ENCODE data around the gene LIN9.

Gene LIN9

GRCh38 chr1:226314055-226314454, 5.1 kb upstream of the LIN9 start:
- Histone ChIP-seq H3K36me3 (no peaks in the 10 kb centered on the region), H3K27ac (no peak overlapping the region), H3K9me3 (ENCODE audit: severe bottlenecking) (no peaks in the 10 kb centered on the region), H3K4me3 (ENCODE audit: low read depth, low read length) (no peak overlapping the region), H3K27me3 (ENCODE audit: insufficient read depth, low read depth, severe bottlenecking) (peaks cover 10% of the 10 kb centered on the region)
- DNase-seq = no peak
- no peak for TF ChIP-seq CTCF (IDR thresholded peaks at IDR 0.05; ENCODE audit: low read depth, low read length)

- Histone ChIP-seq H3K9me3 (ENCODE audit: severe bottlenecking) (no peaks in the 10 kb centered on the region), H3K27ac (no peak overlapping the region), H3K4me3 (ENCODE audit: low read depth, low read length) (no peak overlapping the region), H3K27me3 (ENCODE audit: insufficient read depth, low read depth, severe bottlenecking) (peaks cover 10% of the 10 kb centered on the region), H3K36me3 (no peaks in the 10 kb centered on the region)
- no peak for TF ChIP-seq CTCF (IDR thresholded peaks at IDR 0.05; ENCODE audit: low read depth, low read length)
- no peak for DNase-seq
Measured at GRCh38 chr1:226312065-226312464, 3.1 kb upstream of the LIN9 start.

DNA sequence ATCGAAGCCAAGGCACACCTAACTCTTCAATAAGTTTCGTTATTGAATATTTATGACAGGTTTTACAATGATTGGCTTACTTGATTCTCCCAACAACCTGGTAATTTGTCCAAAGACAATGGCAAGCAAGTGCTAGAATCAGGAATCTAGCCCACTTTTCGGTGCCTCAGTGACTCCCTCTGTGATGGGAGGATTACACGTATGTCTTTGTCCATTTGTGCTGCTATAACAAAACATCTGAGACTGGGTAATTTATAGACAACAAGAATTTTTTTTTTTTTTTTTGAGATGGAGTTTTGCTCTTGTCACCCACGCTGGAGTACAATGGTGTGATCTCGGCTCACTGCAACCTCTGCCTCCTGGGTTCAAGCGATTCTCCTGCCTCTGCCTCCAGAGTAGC, 2.4 kb upstream of the LIN9 start:
- H3K9me3 ChIP-seq (ENCODE audit: severe bottlenecking) = no peaks in the 10 kb centered on the region
- DNase-seq = no peak
- H3K4me3 ChIP-seq (ENCODE audit: low read depth, low read length) = no peak overlapping the region
- no peak overlapping the region for H3K27ac ChIP-seq
- TF ChIP-seq CTCF (IDR thresholded peaks at IDR 0.05; ENCODE audit: low read depth, low read length) = no peak
- H3K27me3 ChIP-seq (ENCODE audit: insufficient read depth, low read depth, severe bottlenecking) = peaks cover 10% of the 10 kb centered on the region
- no peaks in the 10 kb centered on the region for H3K36me3 ChIP-seq

DNA sequence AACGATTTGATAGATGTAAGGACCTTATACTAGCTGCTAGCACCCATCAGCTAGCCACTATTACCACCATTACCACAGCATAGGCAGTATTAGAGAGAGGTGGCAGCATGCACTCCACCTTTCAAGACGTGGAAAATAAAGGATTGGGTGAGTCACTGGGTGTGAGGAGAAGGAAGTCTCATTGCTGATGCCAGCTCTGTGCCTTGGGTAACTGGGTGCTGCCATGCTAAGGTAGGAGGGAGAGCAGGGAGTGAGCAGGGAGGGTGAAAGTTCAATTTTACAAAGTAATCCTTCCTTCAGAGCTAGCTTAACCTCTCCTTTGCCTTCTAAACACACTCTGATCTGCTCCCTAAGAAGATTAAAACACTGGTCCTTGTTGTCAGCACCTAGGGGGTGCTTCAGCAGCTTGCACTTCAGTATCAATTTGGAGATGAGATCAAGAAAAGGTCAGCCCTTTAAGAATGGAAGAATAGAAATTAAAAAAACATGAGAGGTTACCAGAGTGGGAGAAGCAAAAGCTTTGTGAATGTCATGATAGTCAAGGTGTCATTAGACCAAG, 1.8 kb upstream of the LIN9 start:
- Histone ChIP-seq H3K4me3 (ENCODE audit: low read depth, low read length) (no peak overlapping the region), H3K9me3 (ENCODE audit: severe bottlenecking) (no peaks in the 10 kb centered on the region), H3K27ac (no peak overlapping the region), H3K36me3 (no peaks in the 10 kb centered on the region), H3K27me3 (ENCODE audit: insufficient read depth, low read depth, severe bottlenecking) (peaks cover 10% of the 10 kb centered on the region)
- no peak for TF ChIP-seq CTCF (IDR thresholded peaks at IDR 0.05; ENCODE audit: low read depth, low read length)
- DNase-seq = peak; percentile 28

GRCh38 chr1:226310245-226310540, 1.2 kb upstream of the LIN9 start:
- Histone ChIP-seq H3K27me3 (ENCODE audit: insufficient read depth, low read depth, severe bottlenecking) (peaks cover 10% of the 10 kb centered on the region), H3K9me3 (ENCODE audit: severe bottlenecking) (no peaks in the 10 kb centered on the region), H3K27ac (no peak overlapping the region), H3K36me3 (no peaks in the 10 kb centered on the region), H3K4me3 (ENCODE audit: low read depth, low read length) (no peak overlapping the region)
- no peak for DNase-seq
- no peak for TF ChIP-seq CTCF (IDR thresholded peaks at IDR 0.05; ENCODE audit: low read depth, low read length)
